Measurements from ENCODE around the gene POP7.
A peak's percentile ranks its signal among the peaks of the same experiment; 100 is the strongest.

Gene POP7

DNA sequence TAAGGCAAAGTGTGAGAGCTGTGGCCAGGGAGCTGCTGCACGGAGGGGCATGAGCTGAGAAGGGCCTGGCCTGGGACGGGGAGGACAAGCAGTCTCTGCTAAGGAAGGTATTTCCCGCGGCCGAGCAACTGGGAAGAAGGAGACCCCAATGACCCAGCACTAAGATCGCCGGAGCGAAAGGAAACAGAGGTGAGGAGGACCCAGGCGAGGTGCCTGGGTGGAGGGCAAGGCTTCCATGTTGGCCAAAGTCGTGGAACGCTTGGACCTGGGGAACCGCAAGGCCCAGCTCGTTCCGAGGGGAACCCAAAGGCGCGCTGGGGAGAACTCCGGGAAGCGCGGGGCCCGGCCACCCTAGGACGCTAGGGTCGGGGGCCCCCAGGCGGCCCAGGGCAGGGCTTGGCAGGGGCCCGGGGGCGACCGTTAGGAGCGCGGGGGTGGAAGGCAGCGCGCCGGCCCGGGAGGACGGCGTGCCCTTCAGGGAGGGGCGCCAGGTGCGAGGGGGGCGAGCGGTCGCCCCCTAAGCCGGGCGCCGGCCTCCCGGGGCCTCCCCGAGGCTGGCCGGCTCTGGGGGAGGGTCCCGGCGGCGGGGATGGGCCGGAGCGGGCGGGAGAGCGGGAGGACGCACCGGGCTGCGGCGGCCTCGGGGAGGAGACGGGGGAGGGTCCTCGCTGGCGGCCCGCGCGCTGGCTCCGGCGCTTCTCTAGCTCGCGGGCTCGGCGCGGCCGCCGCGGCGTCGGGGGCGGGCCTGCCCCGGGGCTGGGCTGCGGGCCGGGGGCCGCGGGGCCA lies 12.4 kb upstream of the POP7 start:
- Histone ChIP-seq H3K4me3 (ENCODE audit: low read length) (peak overlapping the region; percentile 87), H3K36me3 (ENCODE audit: control insufficient read depth, low read length) (peaks cover 42% of the 10 kb centered on the region), H3K4me1 (ENCODE audit: control insufficient read depth, low read length) (peaks cover 47% of the 10 kb centered on the region), H3K9me3 (ENCODE audit: control insufficient read depth, insufficient read depth, low read length) (no peaks in the 10 kb centered on the region), H3K79me2 (ENCODE audit: control insufficient read depth, low read length) (peaks cover 53% of the 10 kb centered on the region), H3F3A (ENCODE audit: control insufficient read depth, insufficient read depth) (peaks cover 19% of the 10 kb centered on the region), H3K4me2 (ENCODE audit: low read length) (peak overlapping the region; percentile 79), H3K27me3 (ENCODE audit: control insufficient read depth, low read length) (peaks cover 28% of the 10 kb centered on the region), H4K20me1 (ENCODE audit: control insufficient read depth, insufficient read depth, low read depth, low read length) (peaks cover 26% of the 10 kb centered on the region), H3K9me2 (replicated peaks; ENCODE audit: control insufficient read depth, low read length) (no peaks in the 10 kb centered on the region), H3K27ac (ENCODE audit: low read depth, low read length) (peak overlapping the region; percentile 32)
- TF ChIP-seq, protein P1, sequence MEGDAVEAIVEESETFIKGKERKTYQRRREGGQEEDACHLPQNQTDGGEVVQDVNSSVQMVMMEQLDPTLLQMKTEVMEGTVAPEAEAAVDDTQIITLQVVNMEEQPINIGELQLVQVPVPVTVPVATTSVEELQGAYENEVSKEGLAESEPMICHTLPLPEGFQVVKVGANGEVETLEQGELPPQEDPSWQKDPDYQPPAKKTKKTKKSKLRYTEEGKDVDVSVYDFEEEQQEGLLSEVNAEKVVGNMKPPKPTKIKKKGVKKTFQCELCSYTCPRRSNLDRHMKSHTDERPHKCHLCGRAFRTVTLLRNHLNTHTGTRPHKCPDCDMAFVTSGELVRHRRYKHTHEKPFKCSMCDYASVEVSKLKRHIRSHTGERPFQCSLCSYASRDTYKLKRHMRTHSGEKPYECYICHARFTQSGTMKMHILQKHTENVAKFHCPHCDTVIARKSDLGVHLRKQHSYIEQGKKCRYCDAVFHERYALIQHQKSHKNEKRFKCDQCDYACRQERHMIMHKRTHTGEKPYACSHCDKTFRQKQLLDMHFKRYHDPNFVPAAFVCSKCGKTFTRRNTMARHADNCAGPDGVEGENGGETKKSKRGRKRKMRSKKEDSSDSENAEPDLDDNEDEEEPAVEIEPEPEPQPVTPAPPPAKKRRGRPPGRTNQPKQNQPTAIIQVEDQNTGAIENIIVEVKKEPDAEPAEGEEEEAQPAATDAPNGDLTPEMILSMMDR (IDR thresholded peaks at IDR 0.05; ENCODE audit: low read depth, low read length, poor library complexity, severe bottlenecking): no peak
- no peak for TF ChIP-seq EZH2phosphoT487 (IDR thresholded peaks at IDR 0.05; ENCODE audit: borderline replicate concordance, low read length)

DNA sequence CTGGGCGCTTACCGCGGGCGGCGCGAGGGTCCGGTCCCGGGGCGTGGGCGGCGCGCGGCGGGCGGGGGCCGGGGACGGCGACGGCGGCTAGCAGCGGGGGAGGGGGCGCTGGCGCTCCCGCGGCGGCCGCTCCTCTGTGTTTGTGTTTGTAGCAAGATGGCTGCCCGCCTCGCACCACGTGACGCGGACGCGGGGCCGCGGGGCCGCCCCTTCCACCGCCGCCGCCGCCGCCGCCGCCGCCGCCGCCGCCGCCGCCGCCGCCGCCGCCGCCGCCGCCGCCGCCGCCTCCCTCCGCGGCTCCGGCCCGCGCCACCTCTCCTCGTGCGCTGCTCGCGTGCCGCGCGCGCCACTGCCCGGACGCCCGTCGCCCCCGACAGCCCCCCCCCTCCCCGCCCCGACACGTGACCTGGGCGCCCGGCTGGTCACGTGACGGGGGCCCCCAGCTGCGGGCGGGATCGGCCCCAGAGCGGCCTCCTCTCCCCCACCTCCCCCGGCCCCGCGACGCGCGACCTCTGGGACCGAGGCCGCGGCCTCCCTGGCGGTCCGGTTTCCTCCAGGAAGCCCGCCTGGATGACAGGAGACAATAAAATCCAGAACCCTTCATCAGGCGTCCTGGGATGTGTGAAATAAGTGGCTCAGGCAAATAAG lies 11.7 kb upstream of the POP7 start, which contains the start of gene GIGYF1:
GIGYF1 (minus strand) TSS at position 153 of the 648 bp plus-strand sequence. CDS start 6,012 bp downstream, outside the sequence.
- H3K27me3 ChIP-seq (ENCODE audit: control insufficient read depth, low read length): peaks cover 33% of the 10 kb centered on the region
- no peaks in the 10 kb centered on the region for H3K9me3 ChIP-seq (ENCODE audit: control insufficient read depth, insufficient read depth, low read length)
- no peaks in the 10 kb centered on the region for H3K9me2 ChIP-seq (replicated peaks; ENCODE audit: control insufficient read depth, low read length)
- TF ChIP-seq EZH2phosphoT487 (IDR thresholded peaks at IDR 0.05; ENCODE audit: borderline replicate concordance, low read length): no peak
- TF ChIP-seq, protein P1 (IDR thresholded peaks at IDR 0.05; ENCODE audit: low read depth, low read length, poor library complexity, severe bottlenecking): no peak
- peaks cover 35% of the 10 kb centered on the region for H3K36me3 ChIP-seq (ENCODE audit: control insufficient read depth, low read length)
- peak within 1 kb of the TSS; percentile 32 for H3K27ac ChIP-seq (ENCODE audit: low read depth, low read length)
- H3F3A ChIP-seq (ENCODE audit: control insufficient read depth, insufficient read depth): peaks cover 19% of the 10 kb centered on the region
- peaks cover 47% of the 10 kb centered on the region for H3K4me1 ChIP-seq (ENCODE audit: control insufficient read depth, low read length)
- peaks cover 45% of the 10 kb centered on the region for H3K79me2 ChIP-seq (ENCODE audit: control insufficient read depth, low read length)
- peak within 1 kb of the TSS; percentile 87 for H3K4me3 ChIP-seq (ENCODE audit: low read length)
- H4K20me1 ChIP-seq (ENCODE audit: control insufficient read depth, insufficient read depth, low read depth, low read length): peaks cover 19% of the 10 kb centered on the region
- H3K4me2 ChIP-seq (ENCODE audit: low read length): peak within 1 kb of the TSS; percentile 79

DNA sequence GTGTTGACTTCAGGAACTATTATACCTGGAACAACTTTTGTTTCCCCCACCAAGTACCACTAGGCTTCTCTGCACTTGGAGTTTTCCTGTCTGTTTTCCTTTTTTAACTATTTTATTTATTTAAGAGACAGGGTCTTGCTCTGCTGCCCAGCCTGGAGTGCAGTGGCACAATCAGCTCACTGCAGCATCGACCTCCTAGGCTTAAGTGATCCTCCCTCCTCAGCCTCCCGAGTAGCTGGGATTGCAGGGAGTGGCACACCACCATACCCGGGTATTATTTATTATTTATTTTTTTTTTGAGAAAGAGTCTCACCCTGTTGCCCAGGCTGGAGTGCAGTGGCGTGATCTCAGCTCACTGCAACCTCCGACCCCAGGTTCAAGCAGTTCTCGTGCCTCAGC lies 9.8 kb upstream of the POP7 start:
- TF ChIP-seq, protein P1 (IDR thresholded peaks at IDR 0.05; ENCODE audit: low read depth, low read length, poor library complexity, severe bottlenecking): no peak
- no peak for TF ChIP-seq EZH2phosphoT487 (IDR thresholded peaks at IDR 0.05; ENCODE audit: borderline replicate concordance, low read length)
- Histone ChIP-seq H3K27me3 (ENCODE audit: control insufficient read depth, low read length) (peaks cover 49% of the 10 kb centered on the region), H3K9me2 (replicated peaks; ENCODE audit: control insufficient read depth, low read length) (no peaks in the 10 kb centered on the region), H3K79me2 (ENCODE audit: control insufficient read depth, low read length) (peaks cover 26% of the 10 kb centered on the region), H4K20me1 (ENCODE audit: control insufficient read depth, insufficient read depth, low read depth, low read length) (peaks cover 4% of the 10 kb centered on the region), H3K4me1 (ENCODE audit: control insufficient read depth, low read length) (peaks cover 35% of the 10 kb centered on the region), H3K9me3 (ENCODE audit: control insufficient read depth, insufficient read depth, low read length) (no peaks in the 10 kb centered on the region), H3K4me3 (ENCODE audit: low read length) (no peak overlapping the region), H3K27ac (ENCODE audit: low read depth, low read length) (no peak overlapping the region), H3K36me3 (ENCODE audit: control insufficient read depth, low read length) (peaks cover 19% of the 10 kb centered on the region), H3F3A (ENCODE audit: control insufficient read depth, insufficient read depth) (peaks cover 19% of the 10 kb centered on the region), H3K4me2 (ENCODE audit: low read length) (peak overlapping the region; percentile 64)

Data from DOHH2 (cell line).